ENCODE results near the gene ACTMAP. TPM values are rescaled to one million over a fixed set of nuclear protein-coding genes. Genes with fewer than 3 reads are reported as not detected.

ACTMAP gene
- total and polyA plus RNA-seq, 7 donors: 1.8 to 11.0 (median 5.3) TPM

DNA sequence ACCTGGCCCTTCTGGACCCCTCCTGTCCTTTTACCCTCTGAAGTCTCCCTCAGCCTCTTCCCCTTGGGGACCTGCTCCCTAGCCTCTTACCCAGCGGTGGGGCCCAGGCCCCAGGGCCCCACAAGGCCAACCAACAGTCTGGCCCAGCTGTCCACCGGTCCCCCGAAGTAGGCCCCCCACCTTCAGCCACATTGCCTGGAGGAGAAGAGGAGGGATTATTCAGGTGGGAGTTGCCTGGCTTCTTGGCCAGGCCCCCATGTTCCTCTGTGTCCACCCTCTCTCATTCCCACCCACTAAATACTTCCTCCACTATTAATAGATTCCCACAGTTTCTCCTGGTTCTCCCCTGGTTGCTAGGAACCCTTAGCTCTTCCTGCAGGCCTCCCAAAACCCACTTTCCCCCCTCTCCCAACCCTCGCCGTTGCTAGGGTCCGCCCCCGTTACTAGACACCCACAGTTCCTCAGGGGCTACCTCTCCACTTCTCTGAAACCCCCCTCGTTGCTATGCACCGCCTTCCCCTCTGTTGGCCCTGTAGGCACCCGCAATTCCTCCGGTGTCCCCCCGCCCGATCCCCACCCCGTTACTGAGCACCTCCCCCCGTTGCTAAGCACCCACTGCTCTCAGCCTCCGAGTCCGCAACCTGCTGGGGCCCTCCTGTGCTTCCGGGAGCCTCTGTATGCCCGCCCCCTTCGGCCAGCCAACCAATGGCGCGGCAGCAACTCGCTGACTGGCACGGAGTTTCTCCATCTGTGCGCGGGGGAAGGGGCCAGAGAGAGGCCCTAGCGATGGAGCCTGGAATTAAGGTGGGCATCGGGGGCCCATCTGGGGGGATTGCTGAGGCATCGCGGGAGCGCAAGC, 35.6 kb downstream of the ACTMAP start:
- DNase-seq: peak; percentile 97
- Histone ChIP-seq H3K4me1 (peaks cover 0 to 48% (median 35%) of the 10 kb centered on the region in 4 donors), H3K27ac (peak overlapping the region; percentile 95 to 99 (median 98)), H3K4me3 (peak overlapping the region; percentile 39 to 92 (median 76)), H3K36me3 (peaks cover 0 to 35% (median 11%) of the 10 kb centered on the region in 4 donors), H3K9me3 (no peaks in the 10 kb centered on the region), H3K27me3 (no peaks in the 10 kb centered on the region)
- WGBS, 2 donors: 2 to 5% methylated on average over 31 of the region's 31 CpGs
- intact Hi-C loops (cut with DNase I): loop anchor here (1.0 to 10.0 kb wide), 3 partner anchors 24 to 1310 kb away; partner anchors contain the start of genes NUMBL, SERTAD3 and ZFP36
- TF ChIP-seq POLR2AphosphoS5 (IDR thresholded peaks at IDR 0.05): peak in 1 of 4 donors; percentile 21
- no peak for TF ChIP-seq POLR2A (IDR thresholded peaks at IDR 0.05)

GRCh38 chr19:40713939-40714338, 36.3 kb downstream of the ACTMAP start:
- Histone ChIP-seq H3K27me3 (no peaks in the 10 kb centered on the region), H3K27ac (peak overlapping the region; percentile 95 to 99 (median 98)), H3K9me3 (no peaks in the 10 kb centered on the region), H3K4me1 (peaks cover 0 to 40% (median 28%) of the 10 kb centered on the region in 4 donors), H3K4me3 (peak overlapping the region in 2 of 4 donors; percentile 74 to 92), H3K36me3 (peaks cover 0 to 42% (median 15%) of the 10 kb centered on the region in 4 donors)
- intact Hi-C loops (cut with DNase I): loop anchor here (1.0 to 10.0 kb wide), 3 partner anchors 24 to 1309 kb away; partner anchors contain the start of genes NUMBL, SERTAD3 and ZFP36
- DNase-seq: no peak
- 82 to 88% methylated on average over 11 of the region's 11 CpGs for WGBS, 2 donors
- TF ChIP-seq POLR2A (IDR thresholded peaks at IDR 0.05): no peak
- TF ChIP-seq, protein P1, sequence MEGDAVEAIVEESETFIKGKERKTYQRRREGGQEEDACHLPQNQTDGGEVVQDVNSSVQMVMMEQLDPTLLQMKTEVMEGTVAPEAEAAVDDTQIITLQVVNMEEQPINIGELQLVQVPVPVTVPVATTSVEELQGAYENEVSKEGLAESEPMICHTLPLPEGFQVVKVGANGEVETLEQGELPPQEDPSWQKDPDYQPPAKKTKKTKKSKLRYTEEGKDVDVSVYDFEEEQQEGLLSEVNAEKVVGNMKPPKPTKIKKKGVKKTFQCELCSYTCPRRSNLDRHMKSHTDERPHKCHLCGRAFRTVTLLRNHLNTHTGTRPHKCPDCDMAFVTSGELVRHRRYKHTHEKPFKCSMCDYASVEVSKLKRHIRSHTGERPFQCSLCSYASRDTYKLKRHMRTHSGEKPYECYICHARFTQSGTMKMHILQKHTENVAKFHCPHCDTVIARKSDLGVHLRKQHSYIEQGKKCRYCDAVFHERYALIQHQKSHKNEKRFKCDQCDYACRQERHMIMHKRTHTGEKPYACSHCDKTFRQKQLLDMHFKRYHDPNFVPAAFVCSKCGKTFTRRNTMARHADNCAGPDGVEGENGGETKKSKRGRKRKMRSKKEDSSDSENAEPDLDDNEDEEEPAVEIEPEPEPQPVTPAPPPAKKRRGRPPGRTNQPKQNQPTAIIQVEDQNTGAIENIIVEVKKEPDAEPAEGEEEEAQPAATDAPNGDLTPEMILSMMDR (IDR thresholded peaks at IDR 0.05): no peak
- TF ChIP-seq EP300 (IDR thresholded peaks at IDR 0.05): no peak
- no peak for TF ChIP-seq POLR2AphosphoS5 (IDR thresholded peaks at IDR 0.05)

GRCh38 chr19:40709817-40710216, 40.5 kb downstream of the ACTMAP start:
- no peaks in the 10 kb centered on the region for H3K27me3 ChIP-seq
- no peaks in the 10 kb centered on the region for H3K9me3 ChIP-seq
- WGBS, 2 donors: 94 to 95% methylated on average over 5 of the region's 5 CpGs
- intact Hi-C loops (cut with DNase I): loop anchor here (10.0 kb wide), 2 partner anchors 265 to 1305 kb away; partner anchors contain the start of genes SERTAD3 and ZFP36
- H3K4me1 ChIP-seq: peaks cover 0 to 9% (median 9%) of the 10 kb centered on the region in 4 donors
- no peak for DNase-seq
- H3K4me3 ChIP-seq: no peak overlapping the region
- H3K36me3 ChIP-seq: peaks cover 6 to 83% (median 37%) of the 10 kb centered on the region in 4 donors
- H3K27ac ChIP-seq: no peak overlapping the region
- TF ChIP-seq EP300 (IDR thresholded peaks at IDR 0.05): no peak
- TF ChIP-seq POLR2AphosphoS5 (IDR thresholded peaks at IDR 0.05): no peak
- no peak for TF ChIP-seq POLR2A (IDR thresholded peaks at IDR 0.05)
- TF ChIP-seq, protein P1 (IDR thresholded peaks at IDR 0.05): no peak

DNA sequence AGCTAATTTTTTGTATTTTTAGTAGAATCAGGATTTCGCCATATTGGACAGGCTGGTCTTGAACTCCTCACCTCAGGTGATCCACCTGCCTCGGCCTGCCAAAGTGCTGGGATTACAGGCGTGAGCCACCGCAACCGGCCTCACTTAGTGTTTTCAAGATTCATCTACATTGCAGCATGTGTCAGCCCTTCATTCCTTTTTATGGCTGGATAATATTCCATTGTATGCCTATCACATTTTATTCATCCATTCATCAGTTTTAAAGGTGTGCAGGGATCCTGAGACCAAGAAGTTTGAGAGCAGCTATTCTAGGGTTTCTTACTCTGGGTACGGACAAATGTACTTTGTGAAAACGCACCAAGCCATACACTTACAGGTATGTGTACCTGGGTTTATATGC, 42.7 kb downstream of the ACTMAP start:
- intact Hi-C loops (cut with DNase I): no loop called here
- Histone ChIP-seq H3K36me3 (peaks cover 12 to 93% (median 47%) of the 10 kb centered on the region in 4 donors), H3K27ac (no peak overlapping the region), H3K4me1 (peaks cover 0 to 12% (median 7%) of the 10 kb centered on the region in 4 donors), H3K9me3 (no peaks in the 10 kb centered on the region), H3K4me3 (no peak overlapping the region), H3K27me3 (no peaks in the 10 kb centered on the region)
- 96% methylated on average over 7 of the region's 7 CpGs for WGBS, 2 donors
- TF ChIP-seq POLR2AphosphoS5 (IDR thresholded peaks at IDR 0.05) (no peak), EP300 (IDR thresholded peaks at IDR 0.05) (no peak), POLR2A (IDR thresholded peaks at IDR 0.05) (no peak)
- TF ChIP-seq, protein P1 (IDR thresholded peaks at IDR 0.05): no peak
- DNase-seq: no peak

Data from sigmoid colon (tissue), 7 donors.